HG02938 (cell line): ENCODE measurements around the gene MAP7D1.
"Not testable (repeated sequence)": the region's sequence is repeated elsewhere in the genome, so short reads cannot be mapped to it uniquely, and the experiment has no call there.

ENCODE experiments used
- ATAC-seq: cut with Tn5 transposase; IDR thresholded peaks from one replicate; pipeline ENCODE4 v1.9.1; 2021; ENCODE audit warnings: mild to moderate bottlenecking, moderate library complexity; ENCODE audit not compliant: unreplicated experiment

The MAP7D1 gene

DNA sequence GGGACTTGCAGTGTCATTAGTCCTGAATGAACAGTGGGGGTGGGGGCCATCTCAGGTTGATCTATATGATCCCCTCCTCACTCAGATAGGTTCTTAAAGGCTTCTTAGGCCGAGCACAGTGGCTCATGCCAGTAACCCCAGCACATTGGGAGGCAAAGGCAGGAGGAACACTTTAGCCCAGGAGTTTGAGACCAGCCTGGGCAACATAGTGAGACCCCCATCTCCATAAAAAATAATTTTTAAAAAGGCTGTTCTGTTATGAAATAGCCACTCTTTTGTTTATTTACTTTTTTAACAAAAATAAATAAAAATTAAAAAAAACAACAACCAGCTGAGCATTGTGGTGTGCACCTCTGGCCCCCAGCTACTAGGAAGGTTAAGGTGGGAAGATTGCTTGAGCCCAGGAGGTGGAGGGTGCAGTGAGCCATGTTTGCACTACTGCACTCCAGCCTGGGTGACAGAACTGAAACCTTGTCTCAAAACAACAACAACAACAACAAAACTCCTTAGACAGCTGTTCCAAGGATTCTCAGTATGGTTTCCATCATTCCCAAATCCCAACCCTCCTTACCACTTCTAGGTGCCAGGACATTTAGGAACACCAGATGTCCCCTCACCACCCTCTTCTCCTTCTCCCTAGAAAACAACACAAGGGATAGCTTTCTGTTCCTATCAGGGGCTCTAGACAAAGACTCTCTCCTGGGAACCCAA lies 4.7 kb upstream of the MAP7D1 start:
- ATAC-seq, result no peak

DNA sequence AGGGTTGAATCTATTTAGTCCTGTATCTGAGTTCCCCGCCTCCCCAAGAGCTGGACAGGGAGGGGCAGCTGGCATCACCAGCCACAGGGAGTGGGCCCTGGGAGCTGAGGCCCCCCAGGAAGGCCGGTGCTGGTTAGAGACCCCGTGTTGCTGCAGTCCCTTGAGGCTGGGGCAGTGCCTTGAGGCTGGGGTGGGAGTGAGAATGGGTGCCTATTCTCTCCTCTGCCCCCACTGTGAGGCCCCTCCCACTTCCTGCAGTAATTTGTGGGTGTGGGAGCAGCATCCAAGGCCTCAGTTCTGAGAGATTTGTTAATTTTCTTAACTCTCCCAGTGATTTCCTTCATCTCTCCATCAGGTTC lies 4.1 kb upstream of the MAP7D1 start:
- no peak for ATAC-seq

DNA sequence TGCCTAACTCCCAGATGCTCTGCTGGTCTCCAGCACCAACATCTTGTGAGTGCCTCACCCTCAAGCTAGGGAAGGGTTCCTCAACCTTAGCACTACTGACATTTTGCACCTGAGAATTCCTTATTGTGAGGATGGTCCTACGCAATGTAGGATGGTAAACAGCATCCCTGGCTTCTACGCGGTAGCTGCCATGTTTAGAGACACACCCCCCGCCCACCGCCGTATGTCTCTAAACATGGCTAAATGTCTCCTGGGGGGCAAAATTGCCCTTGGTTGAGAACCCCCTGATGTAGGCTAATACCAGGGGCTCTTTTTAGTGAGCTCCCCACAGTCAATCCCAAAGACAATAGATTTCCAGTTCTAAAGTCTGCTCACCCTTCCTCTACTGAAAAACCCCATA lies 2.5 kb upstream of the MAP7D1 start:
- no peak for ATAC-seq

GRCh38 chr1:36154335-36154734 lies 1.6 kb upstream of the MAP7D1 start:
- no peak for ATAC-seq

DNA sequence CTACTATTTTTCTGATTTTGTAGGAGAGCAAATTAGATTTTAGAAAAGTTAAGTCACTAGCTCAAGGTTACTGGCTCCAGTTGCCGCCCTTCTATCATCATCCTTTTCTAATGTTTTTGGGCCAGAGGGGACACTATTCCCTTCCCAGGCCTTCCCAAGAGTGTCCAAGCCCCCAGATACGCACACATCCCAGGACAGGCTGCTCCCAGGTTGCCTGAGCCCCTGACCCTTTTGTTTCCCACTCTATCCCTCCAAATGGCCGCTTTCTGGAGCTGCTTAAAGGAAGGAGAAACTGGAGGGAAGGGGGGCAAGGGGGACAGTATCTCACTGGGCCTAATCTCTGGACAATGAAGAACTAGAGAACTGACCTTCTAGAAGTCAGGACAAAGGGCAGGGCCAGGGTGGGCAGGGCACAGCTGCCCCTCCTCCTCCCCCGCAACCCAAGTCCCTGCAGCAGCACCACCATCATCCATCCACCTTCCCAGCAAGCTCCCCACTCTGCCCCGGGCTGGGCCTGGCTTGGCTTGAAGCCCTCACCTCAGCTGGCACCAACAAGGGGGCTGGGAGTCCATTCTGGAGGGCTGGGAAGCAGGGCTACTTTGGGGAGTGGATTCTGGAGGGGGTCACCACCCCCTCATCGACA lies 1.1 kb upstream of the MAP7D1 start:
- ATAC-seq, result no peak

DNA sequence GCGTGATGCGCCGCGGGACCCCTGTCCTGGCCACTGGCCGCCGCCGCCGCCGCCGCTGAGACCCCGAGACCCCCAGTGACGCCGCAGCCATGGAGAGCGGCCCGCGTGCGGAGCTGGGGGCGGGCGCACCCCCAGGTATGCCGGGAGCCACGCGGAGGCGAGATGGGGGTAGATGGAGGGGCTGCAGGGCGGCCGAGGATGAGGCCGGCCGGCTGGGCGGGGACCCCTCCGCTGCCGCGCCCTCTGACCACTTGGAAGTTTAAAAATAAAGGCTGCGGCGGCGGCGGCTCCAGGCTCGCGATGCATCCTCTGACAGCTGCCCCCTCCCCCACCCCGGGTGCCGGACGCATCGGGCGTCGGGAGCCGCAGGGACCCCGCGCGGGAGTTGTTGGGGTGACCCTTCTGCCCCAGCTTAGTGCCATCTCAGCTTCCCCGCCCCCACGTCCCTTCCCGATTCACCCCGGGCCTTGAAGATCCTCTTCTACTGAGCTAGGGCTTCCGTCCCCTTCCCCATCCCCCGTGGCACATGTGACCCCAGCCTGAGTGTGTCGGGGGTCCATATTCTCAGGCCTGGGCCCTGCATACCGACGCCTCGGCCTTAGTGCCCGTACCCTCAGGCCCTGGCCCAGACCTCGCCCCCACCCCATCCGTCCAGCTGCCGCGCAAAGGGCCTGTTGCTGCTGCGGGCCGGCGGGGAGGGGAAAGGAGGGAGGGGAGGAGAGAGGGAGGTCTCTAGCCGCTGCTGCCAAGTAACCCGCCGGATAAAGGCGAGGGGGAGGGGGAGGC lies 562 bp downstream of the MAP7D1 start:
- ATAC-seq, result no peak

GRCh38 chr1:36157115-36157903 lies 1.3 kb downstream of the MAP7D1 start:
- ATAC-seq, result no peak

- no peak for ATAC-seq
Observed at GRCh38 chr1:36157973-36158826, 2.2 kb downstream of the MAP7D1 start.

DNA sequence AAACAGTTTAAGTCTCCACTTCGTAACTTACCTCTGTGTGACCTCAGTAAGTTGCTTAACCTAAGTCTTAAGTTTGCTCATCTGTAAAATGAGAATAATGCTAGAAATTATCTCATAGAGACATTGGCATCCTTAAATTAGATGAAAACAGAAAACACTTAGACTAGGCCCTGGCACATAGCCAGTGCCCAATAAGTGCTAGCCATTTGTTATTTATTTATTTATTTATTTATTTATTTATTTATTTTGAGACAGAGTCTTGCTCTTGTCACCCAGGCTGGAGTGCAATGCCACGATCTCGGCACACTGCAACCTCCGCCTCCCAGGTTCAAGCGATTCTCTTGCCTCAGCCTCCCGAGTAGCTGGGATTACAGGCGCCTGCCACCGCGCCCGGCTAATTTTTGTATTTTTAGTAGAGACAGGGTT lies 2.9 kb downstream of the MAP7D1 start:
- ATAC-seq, result not testable (repeated sequence)

DNA sequence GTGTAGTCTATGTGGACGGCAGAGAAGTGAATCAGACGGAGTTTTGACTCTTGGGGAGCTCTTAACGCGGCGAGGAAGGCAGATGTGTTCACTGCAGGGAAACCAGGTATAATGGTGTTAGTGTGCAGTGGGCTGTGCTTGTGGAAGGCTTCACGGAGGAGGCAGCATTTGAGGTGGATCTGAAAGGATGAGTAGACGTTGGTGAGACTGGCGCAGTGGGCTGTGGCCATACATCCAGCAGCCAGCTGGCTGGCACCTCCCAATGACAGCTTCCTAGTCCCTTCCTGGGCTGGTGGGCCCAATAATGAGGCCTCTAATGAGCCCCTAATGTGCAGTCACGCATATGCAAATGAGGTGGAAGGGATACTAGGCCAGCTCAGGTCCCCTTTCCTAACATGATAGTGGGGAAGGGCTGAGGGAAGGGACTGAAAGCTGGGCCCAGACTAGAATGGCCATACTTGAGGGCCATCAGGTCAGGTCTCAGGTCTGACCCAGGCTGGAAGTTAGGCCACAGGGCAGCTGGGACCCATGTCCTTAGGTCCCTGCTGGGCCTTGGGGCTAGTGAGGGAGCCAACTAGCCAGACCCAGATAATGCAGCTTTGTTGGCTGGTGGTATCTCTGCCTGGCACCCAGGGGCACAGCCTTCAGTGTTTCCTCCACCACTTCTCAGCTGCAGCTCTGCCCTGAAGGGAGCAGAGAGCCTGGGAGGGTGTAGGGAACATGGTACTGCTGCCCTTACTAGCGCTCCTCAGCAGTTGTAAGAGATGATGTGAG lies 3.8 kb downstream of the MAP7D1 start:
- ATAC-seq, result no peak

DNA sequence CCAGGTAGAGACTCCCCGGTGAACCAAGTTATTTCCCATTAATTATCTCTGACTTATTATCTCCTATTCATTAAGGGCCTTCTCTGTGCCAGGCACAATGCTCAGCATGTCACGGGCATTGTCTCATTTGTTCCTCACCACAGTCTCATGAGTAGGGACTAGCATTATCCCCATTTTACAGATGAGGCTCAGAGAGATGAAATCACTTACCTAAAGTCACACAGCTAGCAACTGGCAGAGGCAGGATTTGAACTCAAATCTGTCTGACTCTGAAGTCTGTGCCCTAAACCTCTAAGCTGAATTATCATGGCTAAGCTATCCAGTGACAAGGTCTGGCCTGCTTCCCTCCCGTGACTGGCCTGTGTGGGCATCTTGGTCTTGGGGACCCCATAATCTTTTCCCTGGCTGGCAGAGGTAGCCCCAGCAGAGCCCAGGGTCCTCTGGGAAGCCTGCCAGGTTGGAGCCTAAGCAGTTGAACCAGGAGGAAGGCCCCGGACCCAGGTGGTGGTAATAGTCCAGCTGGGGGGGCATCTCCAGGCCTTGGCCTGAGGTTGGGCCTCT lies 4.5 kb downstream of the MAP7D1 start:
- ATAC-seq, result no peak

- ATAC-seq, result no peak
Observed at GRCh38 chr1:36160949-36161485, 5.1 kb downstream of the MAP7D1 start.

- no peak for ATAC-seq
Observed at GRCh38 chr1:36161641-36162531, 5.9 kb downstream of the MAP7D1 start.

DNA sequence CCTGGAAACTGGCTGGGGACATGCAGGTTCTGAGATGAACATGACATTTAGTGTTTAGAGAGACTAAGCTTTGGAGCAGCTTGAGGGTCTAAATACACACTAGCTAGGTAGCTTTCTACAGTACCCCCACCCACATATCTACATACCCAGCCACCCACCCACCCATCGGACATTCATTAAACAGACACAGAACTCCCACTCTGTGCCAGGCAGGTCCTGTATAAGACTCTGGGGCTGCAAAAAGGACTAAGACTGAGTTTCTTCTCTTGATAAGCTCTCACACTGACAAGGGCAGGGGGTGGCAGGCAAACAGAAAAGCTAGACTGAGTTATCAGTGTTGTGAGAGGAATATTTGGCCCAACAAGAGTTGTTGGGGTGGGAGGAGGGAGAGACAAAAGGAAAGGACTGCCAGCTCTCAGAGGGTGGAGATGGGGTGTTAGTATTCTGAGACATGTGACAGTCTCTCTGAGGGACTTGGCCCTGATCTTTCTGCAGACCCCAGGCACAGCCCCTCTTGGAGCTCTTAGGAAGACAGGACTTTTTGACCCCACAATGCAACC lies 6.8 kb downstream of the MAP7D1 start:
- ATAC-seq, result no peak

GRCh38 chr1:36163426-36163825 lies 7.5 kb downstream of the MAP7D1 start:
- no peak for ATAC-seq

- no peak for ATAC-seq
Observed at GRCh38 chr1:36164361-36164760, 8.4 kb downstream of the MAP7D1 start.

DNA sequence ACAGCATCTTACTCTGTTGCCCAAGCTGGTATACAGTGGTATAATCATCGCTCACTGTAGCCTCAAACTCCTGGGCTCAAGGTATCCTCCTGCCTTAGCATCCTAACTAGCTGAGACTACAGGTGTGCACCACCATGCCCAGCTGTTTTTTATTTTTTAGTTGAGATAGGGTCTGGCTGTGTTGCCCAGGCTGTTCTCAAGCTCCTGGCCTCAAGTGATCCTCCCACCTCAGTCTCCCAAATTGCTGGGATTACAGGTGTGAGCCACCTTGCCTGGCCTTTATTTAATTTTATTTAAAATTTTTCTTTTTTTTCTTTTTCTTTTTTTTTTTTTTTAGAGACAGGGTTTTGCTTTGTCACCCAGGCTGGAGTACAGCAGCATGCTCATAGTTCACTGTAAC lies 9.2 kb downstream of the MAP7D1 start:
- ATAC-seq, result no peak

GRCh38 chr1:36166136-36166535 lies 10.2 kb downstream of the MAP7D1 start:
- no peak for ATAC-seq
